Glutamatergic neuron (in vitro differentiated cells): Measurements from ENCODE around the gene KIF25. TPM values are rescaled to one million over a fixed set of nuclear protein-coding genes. Genes with fewer than 3 reads are reported as not detected.

Source experiments
- DNase-seq: peaks from one replicate; pipeline ENCODE4 v3.0.0; 2022
- H3K27ac Mint-ChIP-seq: one replicate; pipeline ENCODE4 v1.8.0; 2020; ENCODE audit warnings: mild to moderate bottlenecking, mixed read lengths, inconsistent platforms; ENCODE audit not compliant: unreplicated experiment
- H3K27me3 Mint-ChIP-seq: one replicate; pipeline ENCODE4 v1.8.0; 2020; ENCODE audit warnings: mild to moderate bottlenecking, moderate library complexity, mixed read lengths, inconsistent platforms; ENCODE audit not compliant: unreplicated experiment
- H3K36me3 Mint-ChIP-seq: one replicate; pipeline ENCODE4 v1.8.0; 2020; ENCODE audit warnings: mild to moderate bottlenecking, mixed read lengths, inconsistent platforms; ENCODE audit not compliant: unreplicated experiment
- H3K4me1 Mint-ChIP-seq: one replicate; pipeline ENCODE4 v1.8.0; 2020; ENCODE audit warnings: mild to moderate bottlenecking, low read depth, mixed read lengths, inconsistent platforms; ENCODE audit not compliant: unreplicated experiment
- H3K4me3 Mint-ChIP-seq: one replicate; pipeline ENCODE4 v1.8.0; 2020; ENCODE audit warnings: mild to moderate bottlenecking, mixed read lengths, inconsistent platforms; ENCODE audit not compliant: unreplicated experiment
- H3K9me3 Mint-ChIP-seq: one replicate; pipeline ENCODE4 v1.8.0; 2020; ENCODE audit warnings: mild to moderate bottlenecking, moderate library complexity, mixed read lengths, inconsistent platforms; ENCODE audit not compliant: unreplicated experiment
- total RNA-seq: library from RNA; stranded (reverse); fragmentation: NEBNext Ultra II Directional; extraction: Animal tissue kit (Norgen Biotek cat#: 25700); gene quantifications from one replicate; pipeline ENCODE4 v1.2.1, GENCODE V29; 2021; ENCODE audit not compliant: unreplicated experiment
- TF ChIP-seq, protein P1 (sequence below): fragments of 200-600 bp; sonication (generic); IDR thresholded peaks from one replicate; pipeline ENCODE4 v1.5.0; 2021; ENCODE audit not compliant: partially characterized antibody, unreplicated experiment

Gene KIF25
- total RNA-seq, 1 donor from 2014 or later, result not detected

DNA sequence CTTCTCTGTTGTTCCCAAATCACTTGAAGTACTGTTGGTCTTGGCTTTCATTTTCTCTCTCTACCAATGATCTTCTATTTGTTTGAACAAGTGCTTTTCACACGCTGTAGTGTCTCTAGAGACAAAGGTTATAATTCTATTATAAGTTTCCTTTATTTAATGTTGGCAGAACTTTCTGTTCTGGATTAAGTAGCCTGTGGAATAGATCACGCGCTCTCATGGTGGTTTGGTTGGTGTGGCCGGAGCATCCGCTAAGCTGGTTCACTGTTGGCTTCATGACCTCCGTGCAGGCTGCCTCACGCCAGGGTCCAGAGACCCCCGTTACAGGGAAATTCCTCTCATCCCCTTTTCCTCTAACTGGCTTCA, 30.9 kb upstream of the KIF25 start:
- TF ChIP-seq, protein P1, sequence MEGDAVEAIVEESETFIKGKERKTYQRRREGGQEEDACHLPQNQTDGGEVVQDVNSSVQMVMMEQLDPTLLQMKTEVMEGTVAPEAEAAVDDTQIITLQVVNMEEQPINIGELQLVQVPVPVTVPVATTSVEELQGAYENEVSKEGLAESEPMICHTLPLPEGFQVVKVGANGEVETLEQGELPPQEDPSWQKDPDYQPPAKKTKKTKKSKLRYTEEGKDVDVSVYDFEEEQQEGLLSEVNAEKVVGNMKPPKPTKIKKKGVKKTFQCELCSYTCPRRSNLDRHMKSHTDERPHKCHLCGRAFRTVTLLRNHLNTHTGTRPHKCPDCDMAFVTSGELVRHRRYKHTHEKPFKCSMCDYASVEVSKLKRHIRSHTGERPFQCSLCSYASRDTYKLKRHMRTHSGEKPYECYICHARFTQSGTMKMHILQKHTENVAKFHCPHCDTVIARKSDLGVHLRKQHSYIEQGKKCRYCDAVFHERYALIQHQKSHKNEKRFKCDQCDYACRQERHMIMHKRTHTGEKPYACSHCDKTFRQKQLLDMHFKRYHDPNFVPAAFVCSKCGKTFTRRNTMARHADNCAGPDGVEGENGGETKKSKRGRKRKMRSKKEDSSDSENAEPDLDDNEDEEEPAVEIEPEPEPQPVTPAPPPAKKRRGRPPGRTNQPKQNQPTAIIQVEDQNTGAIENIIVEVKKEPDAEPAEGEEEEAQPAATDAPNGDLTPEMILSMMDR, result no peak
- Mint-ChIP-seq H3K27me3 (peaks cover 6% of the 10 kb centered on the region), H3K27ac (no peak overlapping the region), H3K9me3 (peaks cover 6% of the 10 kb centered on the region), H3K4me1 (peaks cover 15% of the 10 kb centered on the region), H3K4me3 (no peak overlapping the region), H3K36me3 (peaks cover 9% of the 10 kb centered on the region)
- no peak for DNase-seq

DNA sequence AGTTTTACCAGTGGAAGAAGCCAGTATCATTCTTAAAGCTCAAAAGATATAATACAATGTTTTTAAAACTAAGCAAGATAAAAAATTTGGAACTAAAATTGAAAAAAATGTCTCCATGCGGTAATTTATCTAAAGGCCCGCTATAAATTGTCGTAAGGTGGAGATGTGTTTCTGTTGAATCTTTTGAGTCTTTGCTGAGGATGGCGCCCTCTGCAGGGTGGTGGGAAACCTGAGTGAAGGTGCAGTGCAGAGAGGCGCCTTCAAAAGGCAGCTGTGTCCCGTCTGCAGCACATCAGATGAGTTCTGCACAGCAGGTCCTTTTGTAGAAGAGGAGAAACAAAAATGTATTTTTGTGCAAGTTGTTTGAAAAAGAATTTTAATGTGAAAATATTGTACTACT, 29.4 kb upstream of the KIF25 start:
- TF ChIP-seq, protein P1, result peak; percentile 66
- Mint-ChIP-seq H3K9me3 (peaks cover 10% of the 10 kb centered on the region), H3K36me3 (peaks cover 9% of the 10 kb centered on the region), H3K27me3 (peaks cover 9% of the 10 kb centered on the region), H3K27ac (peak overlapping the region; percentile 69), H3K4me1 (peaks cover 19% of the 10 kb centered on the region), H3K4me3 (no peak overlapping the region)
- peak; percentile 76 for DNase-seq

DNA sequence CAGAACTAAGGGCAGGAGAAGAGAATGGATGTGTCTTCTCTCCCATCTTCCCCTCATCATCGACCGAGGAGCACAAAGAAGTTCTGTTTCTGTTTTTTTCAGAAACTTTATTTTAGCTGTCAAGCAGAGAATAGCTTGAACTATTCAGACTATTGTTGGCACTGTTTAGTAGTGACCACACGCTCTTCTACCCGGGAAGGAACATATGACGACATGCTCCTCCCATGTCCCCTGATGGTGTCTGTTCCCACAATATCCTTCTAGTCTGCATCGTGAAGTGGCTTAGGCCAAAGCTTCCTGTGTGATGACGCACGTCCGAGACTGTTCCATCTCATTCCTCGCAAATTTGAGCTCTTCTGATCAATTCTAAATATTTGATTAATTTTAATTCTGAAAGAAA, 27.2 kb upstream of the KIF25 start:
- TF ChIP-seq, protein P1, result no peak
- H3K27ac Mint-ChIP-seq, result no peak overlapping the region
- peaks cover 23% of the 10 kb centered on the region for H3K4me1 Mint-ChIP-seq
- peaks cover 9% of the 10 kb centered on the region for H3K36me3 Mint-ChIP-seq
- H3K4me3 Mint-ChIP-seq, result no peak overlapping the region
- DNase-seq, result no peak
- H3K27me3 Mint-ChIP-seq, result peaks cover 12% of the 10 kb centered on the region
- peaks cover 8% of the 10 kb centered on the region for H3K9me3 Mint-ChIP-seq

DNA sequence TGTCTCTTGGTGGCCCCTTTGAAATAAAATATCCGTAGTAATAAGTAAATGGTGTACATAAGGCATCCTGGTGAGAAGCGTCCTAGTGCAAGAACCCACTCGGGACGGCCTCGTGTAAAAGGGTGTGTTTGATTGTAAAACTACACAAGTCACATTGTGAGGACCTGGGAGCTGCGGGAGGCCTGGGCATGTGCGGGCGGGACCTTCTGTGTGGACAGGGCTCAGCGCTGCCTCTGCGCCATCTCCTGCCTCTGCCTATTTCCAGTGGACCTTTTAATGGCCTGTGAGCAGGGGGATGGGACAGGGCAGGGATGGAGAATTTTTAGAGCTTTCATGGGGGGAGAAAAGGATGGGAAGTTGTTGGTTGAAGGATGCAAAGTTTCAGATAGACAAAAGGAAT, 25.3 kb upstream of the KIF25 start:
- TF ChIP-seq, protein P1, result no peak
- H3K27ac Mint-ChIP-seq, result peak overlapping the region; percentile 21
- H3K4me1 Mint-ChIP-seq, result peaks cover 23% of the 10 kb centered on the region
- peaks cover 10% of the 10 kb centered on the region for H3K9me3 Mint-ChIP-seq
- H3K36me3 Mint-ChIP-seq, result peaks cover 4% of the 10 kb centered on the region
- no peak for DNase-seq
- H3K4me3 Mint-ChIP-seq, result no peak overlapping the region
- H3K27me3 Mint-ChIP-seq, result peaks cover 12% of the 10 kb centered on the region

DNA sequence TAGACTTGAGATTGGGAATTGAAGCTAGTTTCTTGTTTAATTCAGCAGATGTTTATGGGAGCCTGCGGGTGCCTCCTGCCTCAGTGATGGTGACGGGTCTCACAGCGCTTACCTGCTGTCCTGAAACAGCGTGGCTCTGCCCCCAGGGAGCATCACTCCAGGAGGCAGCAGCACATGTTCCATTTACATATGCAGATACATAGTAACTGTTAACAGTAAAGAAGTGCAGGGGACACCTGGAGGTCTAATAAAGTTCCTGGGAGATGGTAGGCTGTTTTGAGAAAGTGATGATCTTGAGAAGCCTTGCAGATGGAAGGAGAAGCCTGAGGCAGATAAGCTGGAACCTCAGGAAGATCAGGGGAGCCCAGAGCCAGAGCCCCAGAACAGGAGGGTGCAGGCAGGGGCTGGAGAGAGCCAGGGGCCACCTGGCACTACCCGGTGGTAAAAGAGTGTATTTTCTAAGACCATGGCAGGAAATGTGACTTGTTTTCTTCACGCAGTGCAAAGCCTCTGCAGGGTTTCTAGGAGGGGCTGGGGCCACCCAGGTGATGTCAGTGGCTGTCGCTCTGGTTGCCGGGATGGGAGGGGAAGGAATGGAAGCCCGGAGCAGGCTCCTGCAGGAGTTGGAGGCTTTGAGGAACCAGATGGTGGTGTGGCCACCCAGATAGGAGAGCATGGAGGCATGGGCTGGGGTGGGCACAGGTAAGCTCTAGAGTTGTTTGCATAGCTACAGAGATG, 24.2 kb upstream of the KIF25 start:
- DNase-seq, result no peak
- H3K27me3 Mint-ChIP-seq, result peaks cover 12% of the 10 kb centered on the region
- H3K9me3 Mint-ChIP-seq, result peaks cover 11% of the 10 kb centered on the region
- H3K27ac Mint-ChIP-seq, result peak overlapping the region; percentile 12
- peaks cover 23% of the 10 kb centered on the region for H3K4me1 Mint-ChIP-seq
- H3K36me3 Mint-ChIP-seq, result no peaks in the 10 kb centered on the region
- H3K4me3 Mint-ChIP-seq, result no peak overlapping the region
- TF ChIP-seq, protein P1, result no peak
